HG03575 (cell line): ENCODE data around the gene MTG2.

Experiments
- ATAC-seq: cut with Tn5 transposase; IDR thresholded peaks from one replicate; pipeline ENCODE4 v1.9.1; 2021; ENCODE audit not compliant: unreplicated experiment, insufficient number of reproducible peaks, low FRiP score; ENCODE audit errors: extremely low read depth

MTG2 gene

GRCh38 chr20:62182469-62183425 is at the start of gene MTG2:
Gene MTG2 (plus strand): TSS chr20:62183028. CDS start chr20:62193421, 10,393 bp downstream.
- peak; percentile 47 for ATAC-seq

- no peak for ATAC-seq
These were observed 49.6 kb upstream of the MTG2 start for GRCh38 chr20:62133051-62133845.

GRCh38 chr20:62133864-62134263 is 49.0 kb upstream of the MTG2 start:
- no peak for ATAC-seq

GRCh38 chr20:62134735-62135231 is 48.0 kb upstream of the MTG2 start:
- no peak for ATAC-seq

- ATAC-seq, result no peak
These were observed 47.1 kb upstream of the MTG2 start for GRCh38 chr20:62135573-62136266.

- no peak for ATAC-seq
These were observed 46.3 kb upstream of the MTG2 start for GRCh38 chr20:62136283-62137091.

GRCh38 chr20:62137092-62137384 is 45.8 kb upstream of the MTG2 start:
- ATAC-seq, result no peak

GRCh38 chr20:62137478-62138203 is 45.2 kb upstream of the MTG2 start:
- ATAC-seq, result no peak

GRCh38 chr20:62138204-62138543 is 44.7 kb upstream of the MTG2 start:
- no peak for ATAC-seq

GRCh38 chr20:62138912-62139311 is 43.9 kb upstream of the MTG2 start:
- ATAC-seq, result no peak

- ATAC-seq, result no peak
These were observed 43.2 kb upstream of the MTG2 start for GRCh38 chr20:62139636-62140035.

GRCh38 chr20:62141043-62141396 is 41.8 kb upstream of the MTG2 start:
- no peak for ATAC-seq

- no peak for ATAC-seq
These were observed 41.2 kb upstream of the MTG2 start for GRCh38 chr20:62141397-62142251.

- ATAC-seq, result no peak
These were observed 40.4 kb upstream of the MTG2 start for GRCh38 chr20:62142252-62143080.

GRCh38 chr20:62143081-62143956 is 39.5 kb upstream of the MTG2 start, which contains the start of the genes PSMA7 and SS18L1:
Gene PSMA7 (minus strand): TSS chr20:62143394. CDS start chr20:62143303, 91 bp downstream.
Gene SS18L1 (plus strand): TSS chr20:62143769. CDS start chr20:62143821, 52 bp downstream.
- no peak for ATAC-seq
